Left colon (tissue), 2 donors: ENCODE results near the gene RAPGEF3. TPM values are rescaled to one million over a fixed set of nuclear protein-coding genes. Genes with fewer than 3 reads are reported as not detected.
A peak's percentile ranks its signal among the peaks of the same experiment; 100 is the strongest.

ENCODE experiments used
- ATAC-seq: fragments of 200-7000 bp; cut with Tn5 transposase; one replicate; pipeline ENCODE4 v1.9.1; 2020; ENCODE audit warnings: mild to moderate bottlenecking, moderate library complexity
- DNase-seq, 2 donors: peaks; one replicate each; pipeline ENCODE4 v3.0.0-alpha.2; 2020
- intact Hi-C, 2 donors: fragments of 100-400 bp; cut with DNase I in 1 of 2; cut with micrococcal nuclease in 1 of 2; formaldehyde crosslinking; loops; one replicate each; pipeline versions ENCODE4 v1.11.2 to v1.14.0; 2022; cut with DNase I, micrococcal nuclease
- total RNA-seq, 2 donors: library from RNA; stranded (reverse); fragmentation: NEBNext Ultra II Directional; extraction: Animal tissue kit (Norgen Biotek cat#: 25700); gene quantifications; one replicate each; pipeline ENCODE4 v1.2.1, GENCODE V29; 2021
- donor health status: DM: no; HTN: no; CAD: no.
- donor health status: DM: yes; HTN: yes; CAD: no.

Gene RAPGEF3
- total RNA-seq, 2 donors from 2014 or later: 8.5 to 9.7 TPM

DNA sequence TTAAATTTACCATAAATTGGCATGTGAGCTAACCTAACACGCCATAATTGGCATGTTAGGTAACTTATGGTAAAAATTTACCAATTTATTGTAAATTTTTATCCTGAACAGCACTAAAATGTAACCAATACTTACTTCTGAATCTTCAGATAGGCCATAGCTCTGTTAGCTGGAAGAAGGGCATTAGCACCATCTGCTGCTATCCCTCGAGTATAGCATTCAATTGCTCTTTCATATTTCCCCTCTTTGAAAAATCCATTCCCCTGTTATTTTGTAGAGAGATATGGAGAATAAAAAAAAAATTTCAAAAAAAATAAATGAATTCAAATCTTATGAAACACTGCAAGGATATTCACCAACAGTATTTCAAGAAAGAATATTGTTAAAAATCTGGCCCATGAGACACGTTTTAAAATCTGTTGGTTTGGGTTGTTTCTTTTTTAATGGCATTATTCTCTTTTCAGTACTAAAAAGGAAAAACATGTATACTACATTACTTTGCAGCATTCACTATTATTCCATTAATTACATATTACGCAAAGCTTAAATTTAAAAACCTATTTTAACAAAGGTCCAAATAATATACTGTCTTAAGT is 71.9 kb downstream of the RAPGEF3 start:
- DNase-seq (no peak), ATAC-seq (peak; percentile 49)
- intact Hi-C loops: loop anchor here in 1 of 2 donors (5.0 kb wide), 1 partner anchor 654 kb away; no protein-coding TSS in a partner anchor

Other genes with a start within 250 kb of the RAPGEF3 start
- 10 to 100 TPM; 14.7 to 17.8 TPM for gene RPAP3, start 52.9 kb downstream of the RAPGEF3 start, total RNA-seq
- gene ENDOU, start 33.4 kb downstream of the RAPGEF3 start, total RNA-seq: not detected
- 10 to 100 TPM; 18.1 to 18.9 TPM for gene SLC48A1, start 14.4 kb upstream of the RAPGEF3 start, total RNA-seq
- 10 to 100 TPM; 21.6 to 25.6 TPM for gene HDAC7, start 61.0 kb upstream of the RAPGEF3 start, total RNA-seq
- 100 to 1,000 TPM; 143 to 154 TPM for gene VDR, start 146.1 kb upstream of the RAPGEF3 start, total RNA-seq
- 100 to 1,000 TPM; 166 to 180 TPM for gene TMEM106C, start 204.7 kb upstream of the RAPGEF3 start, total RNA-seq
- 1 to 10 TPM in 1 of 2 donors, under 1 TPM in 1; 0.95 to 1.2 TPM for gene COL2A1, start 245.6 kb upstream of the RAPGEF3 start, total RNA-seq